HG03039 (cell line): ENCODE results near the gene PTPRN2.

Source experiments
- ATAC-seq: cut with Tn5 transposase; IDR thresholded peaks from one replicate; pipeline ENCODE4 v1.9.1; 2021; ENCODE audit warnings: mild to moderate bottlenecking, moderate library complexity; ENCODE audit not compliant: unreplicated experiment

Gene PTPRN2

DNA sequence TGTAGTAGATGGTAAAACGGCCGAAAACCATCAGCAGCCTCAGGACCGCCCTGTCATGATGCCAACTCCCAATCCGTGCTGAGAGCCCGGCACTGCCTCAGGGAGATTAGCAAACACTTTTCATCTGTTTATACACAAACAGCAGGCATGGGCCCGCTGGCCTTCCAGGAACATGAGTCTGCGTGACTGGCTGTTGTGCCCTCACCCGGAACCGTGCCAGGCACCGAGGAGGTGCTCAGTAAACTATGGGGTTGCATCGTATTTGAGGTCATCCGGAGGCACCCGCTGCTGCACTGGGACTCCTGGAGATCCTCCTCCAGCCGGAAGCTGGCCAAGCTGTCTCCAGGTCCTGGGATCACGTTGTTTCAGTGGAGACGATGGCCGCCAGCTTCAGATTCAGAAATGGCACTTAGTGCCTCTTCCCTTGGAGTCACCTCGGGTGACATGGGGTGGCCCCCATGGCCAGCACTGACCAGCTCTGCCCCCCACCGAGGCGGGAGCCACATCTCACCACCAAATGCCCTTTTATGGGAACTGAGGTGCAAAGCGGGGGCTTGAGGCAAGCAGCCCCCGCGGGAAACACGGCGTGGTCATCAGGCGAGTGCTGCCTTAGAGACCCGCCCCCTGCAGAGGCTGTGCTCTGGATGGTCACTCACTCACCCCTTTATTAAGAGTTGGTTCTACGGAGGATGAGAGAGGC lies 585.9 kb downstream of the PTPRN2 start:
- no peak for ATAC-seq

- ATAC-seq: no peak
Observed at GRCh38 chr7:158001003-158001402, 586.6 kb downstream of the PTPRN2 start.

DNA sequence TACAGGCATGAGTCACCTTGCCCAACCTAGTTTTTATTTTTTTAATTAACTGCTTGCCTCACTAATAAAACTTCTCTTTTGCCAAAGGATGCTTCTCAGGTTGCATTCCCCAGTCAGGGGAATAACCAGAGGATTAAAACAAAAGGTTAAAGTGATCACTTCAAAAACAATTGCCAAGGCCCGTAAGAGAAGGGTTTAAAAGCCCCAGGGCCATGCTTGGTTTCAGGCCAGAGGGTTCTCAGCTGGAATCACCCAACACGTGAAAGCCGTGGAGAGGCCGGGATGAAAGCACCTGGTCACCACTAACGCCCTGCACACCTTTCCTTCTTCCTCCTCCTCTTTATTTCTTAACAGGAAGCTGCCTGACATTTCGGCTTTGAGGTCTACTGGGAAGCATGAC lies 587.5 kb downstream of the PTPRN2 start:
- ATAC-seq: no peak

DNA sequence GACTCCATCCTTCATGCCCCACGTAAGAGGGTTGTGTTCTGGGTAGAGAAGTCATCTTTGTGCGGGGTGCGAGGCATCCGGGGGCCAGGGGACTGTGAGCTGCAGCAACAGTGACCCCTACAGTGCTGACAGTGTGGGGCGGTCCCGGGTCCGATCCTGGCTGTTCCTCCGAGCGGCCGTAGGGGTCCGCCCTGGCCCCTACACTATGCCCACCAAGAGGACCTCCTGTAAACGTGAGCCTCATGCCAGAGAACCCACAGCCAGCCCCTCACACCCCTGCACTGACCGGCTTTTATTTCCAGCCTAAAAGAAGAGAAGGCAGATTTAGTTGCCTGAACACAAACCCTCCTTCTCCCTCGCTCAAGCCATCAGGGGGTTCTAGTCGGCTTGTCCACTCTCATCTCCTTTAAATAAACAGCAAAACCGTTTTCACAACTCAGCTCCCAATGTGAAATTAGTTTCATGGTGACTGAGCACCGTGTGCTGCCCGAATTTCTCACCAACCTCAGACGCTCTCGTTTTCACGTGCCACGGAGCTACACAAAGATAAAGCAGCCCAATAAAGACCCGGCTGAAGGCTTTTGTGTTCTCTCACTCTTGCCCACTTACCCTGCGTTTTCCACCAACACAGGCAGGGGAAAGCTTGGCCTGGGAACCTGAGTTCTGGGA lies 588.6 kb downstream of the PTPRN2 start:
- ATAC-seq: no peak

- ATAC-seq: no peak
Observed at GRCh38 chr7:157997471-157997870, 590.2 kb downstream of the PTPRN2 start.

DNA sequence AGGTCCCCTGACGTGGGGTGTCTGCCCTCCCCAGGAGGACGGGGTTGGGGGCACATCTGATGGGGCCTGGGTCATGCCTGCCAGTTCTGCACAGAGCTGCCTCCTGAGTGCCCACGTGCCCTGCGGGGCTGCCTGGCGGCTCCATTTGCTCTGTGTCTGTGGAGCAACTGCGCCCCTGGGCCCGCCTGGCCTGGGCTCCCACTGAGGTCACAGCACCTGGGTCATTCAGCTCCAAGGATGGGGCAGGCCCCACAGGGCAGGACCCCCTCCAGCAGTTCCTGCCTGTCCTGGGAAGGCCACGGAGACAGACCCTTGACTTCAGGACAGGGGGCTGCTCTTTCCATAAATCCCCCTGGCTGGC lies 590.6 kb downstream of the PTPRN2 start:
- ATAC-seq: no peak

DNA sequence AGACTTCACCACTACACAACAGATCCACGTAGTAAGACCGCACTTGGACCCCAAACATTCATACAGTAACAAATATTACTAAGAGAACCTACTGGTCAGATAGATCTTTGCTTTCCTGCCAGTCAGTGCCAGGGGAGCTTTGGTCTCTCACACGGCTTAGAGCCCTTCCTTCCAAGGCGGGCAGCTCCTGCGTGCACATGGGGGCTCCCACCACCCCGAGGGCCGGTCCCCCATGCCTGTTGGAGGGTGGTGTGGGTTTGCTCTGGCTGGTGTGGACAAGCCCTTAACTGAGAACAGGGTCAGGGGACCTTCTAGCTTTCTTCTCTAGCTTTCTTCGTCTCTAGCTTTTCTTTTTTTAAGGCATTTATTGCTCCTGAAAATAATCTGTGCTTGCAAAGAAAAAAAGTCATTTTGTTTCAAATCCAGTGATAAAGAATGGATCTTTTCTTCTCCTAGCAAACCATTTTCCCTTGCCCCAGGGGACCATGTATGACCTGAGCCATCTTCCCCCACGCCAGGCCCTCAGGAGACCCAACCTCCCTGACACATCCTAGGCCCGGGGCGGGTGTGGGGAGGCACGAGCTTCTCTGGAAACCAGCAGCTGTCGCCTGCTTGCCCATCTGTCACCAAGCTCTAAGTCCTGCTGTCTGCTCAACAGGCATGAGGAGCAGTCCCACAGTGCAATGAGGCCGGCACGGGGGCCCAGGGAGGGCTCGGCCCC lies 591.1 kb downstream of the PTPRN2 start:
- ATAC-seq: no peak

DNA sequence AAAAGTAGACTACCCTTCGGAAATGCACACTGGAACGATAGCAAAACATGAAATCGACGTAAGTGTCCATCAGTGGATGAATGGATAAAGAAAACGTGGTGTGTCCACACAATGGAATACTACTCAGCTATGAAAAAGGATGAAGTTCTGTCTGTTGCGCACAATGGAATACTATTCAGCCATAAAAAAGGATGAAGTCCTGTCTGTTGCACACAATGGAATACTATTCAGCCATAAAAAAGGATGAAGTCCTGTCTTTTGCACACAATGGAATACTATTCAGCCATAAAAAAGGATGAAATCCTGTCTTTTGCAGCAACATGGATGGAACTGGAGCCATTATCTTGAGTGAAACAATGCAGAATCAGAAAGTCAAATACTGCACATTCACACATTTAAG lies 591.8 kb downstream of the PTPRN2 start:
- no peak for ATAC-seq

GRCh38 chr7:157994319-157994718 lies 593.3 kb downstream of the PTPRN2 start:
- ATAC-seq: no peak

- no peak for ATAC-seq
Observed at GRCh38 chr7:157993406-157994105, 594.1 kb downstream of the PTPRN2 start.

GRCh38 chr7:157992511-157993160 lies 595.0 kb downstream of the PTPRN2 start:
- no peak for ATAC-seq

DNA sequence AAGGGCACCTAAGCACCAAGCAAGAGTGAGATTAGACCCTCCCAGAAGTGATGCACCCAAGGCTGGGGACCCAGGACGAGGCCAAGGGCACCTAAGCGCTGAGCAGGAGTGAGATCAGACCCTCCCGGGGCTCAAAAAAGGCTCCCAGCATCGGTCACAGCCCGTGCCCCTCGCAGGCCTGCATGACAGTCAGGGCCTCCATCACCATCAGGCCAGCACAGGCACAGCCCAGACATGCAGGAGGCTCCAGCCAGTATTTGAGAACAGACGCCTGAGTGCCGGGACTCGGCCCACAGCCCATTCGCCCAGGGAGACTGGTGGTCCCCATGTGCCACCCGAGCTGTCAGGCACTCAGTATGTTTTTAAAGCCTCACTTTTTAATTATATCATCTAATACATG lies 595.9 kb downstream of the PTPRN2 start:
- ATAC-seq: no peak

DNA sequence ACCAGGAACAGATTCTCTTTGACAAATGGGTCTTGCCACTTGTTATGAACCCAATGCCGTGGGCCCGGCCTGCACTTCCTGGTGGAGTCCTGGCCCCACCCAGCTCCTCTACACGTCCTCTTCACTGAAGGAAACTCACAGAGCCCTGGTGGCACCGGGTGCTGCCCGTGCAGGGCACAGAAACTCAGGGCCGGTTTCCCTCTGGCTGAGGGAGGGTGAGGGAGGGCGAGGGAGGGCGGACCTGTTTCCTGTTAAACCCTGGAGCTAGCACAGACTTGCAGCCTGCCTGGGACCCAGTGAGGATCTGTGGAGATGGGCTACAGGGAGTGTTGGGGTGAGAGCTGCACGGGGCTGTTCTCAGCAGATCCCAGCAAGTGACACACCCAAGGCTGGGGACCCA lies 596.3 kb downstream of the PTPRN2 start:
- ATAC-seq: no peak

DNA sequence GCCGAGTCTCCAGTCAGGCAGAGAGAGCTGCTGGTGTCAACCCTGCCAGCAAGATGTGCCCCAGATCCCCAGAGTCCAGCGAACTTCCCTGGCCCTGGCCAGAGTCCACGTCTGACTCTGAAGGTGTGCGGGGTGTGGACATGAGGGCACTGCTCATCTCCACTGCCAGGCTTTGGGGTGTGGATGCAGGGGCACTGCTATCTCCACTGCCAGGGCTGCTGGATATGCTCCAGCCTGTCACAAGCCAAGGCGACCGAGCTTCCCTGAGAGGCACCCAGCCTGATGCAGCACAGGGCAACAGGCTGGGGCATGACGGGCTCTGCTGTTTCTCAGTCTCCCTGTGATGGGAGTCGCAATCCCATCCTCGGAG lies 596.8 kb downstream of the PTPRN2 start:
- ATAC-seq: no peak

- ATAC-seq: no peak
Observed at GRCh38 chr7:157990226-157990880, 597.3 kb downstream of the PTPRN2 start.

- no peak for ATAC-seq
Observed at GRCh38 chr7:157989589-157989988, 598.0 kb downstream of the PTPRN2 start.

DNA sequence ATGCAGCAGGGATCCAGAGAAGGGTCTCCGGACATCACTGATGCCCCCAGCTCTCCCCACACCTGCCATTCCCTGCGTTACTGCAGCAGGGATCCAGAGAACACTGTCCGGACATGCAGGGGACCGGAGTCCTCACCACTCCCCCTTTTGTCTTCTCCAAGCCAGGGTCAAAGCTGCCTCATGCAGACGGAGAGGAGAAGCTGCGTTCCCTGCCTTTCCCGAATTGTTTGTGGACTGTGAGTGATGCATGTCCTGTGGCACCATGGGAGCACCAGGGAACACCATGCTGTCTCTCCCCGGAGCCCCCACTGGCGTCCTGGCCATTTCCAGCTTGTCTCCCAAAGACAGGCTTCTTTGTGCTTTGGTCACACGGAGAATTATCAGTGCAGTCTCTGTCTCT lies 599.7 kb downstream of the PTPRN2 start:
- no peak for ATAC-seq

GRCh38 chr7:157986051-157986450 lies 601.6 kb downstream of the PTPRN2 start:
- ATAC-seq: no peak

DNA sequence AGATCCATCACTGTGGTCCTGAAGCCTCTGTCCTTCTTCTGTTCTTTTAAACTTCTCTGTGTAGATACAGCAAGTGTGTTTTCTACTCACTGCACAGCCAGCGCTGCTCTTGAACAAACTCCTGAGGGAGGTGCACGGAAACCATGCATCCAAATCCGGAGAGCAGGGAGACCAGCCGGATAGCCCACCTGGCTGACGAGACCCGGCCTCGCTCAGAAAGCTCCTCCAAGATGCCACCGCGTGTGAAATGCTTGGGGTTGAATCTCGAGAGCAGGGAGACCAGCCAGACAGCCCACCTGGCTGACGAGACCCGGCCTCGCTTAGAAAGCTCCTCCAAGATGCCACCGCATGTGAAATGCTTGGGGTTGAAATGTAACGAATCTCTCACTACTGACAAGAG lies 602.0 kb downstream of the PTPRN2 start:
- ATAC-seq: no peak

- no peak for ATAC-seq
Observed at GRCh38 chr7:157984423-157985163, 603.0 kb downstream of the PTPRN2 start.
